HK-2 (cell line): Measurements from ENCODE around the gene GPR50.

Experiments used
- DNase-seq: peaks from one replicate; pipeline ENCODE4 v3.0.0-alpha.2; 2018; ENCODE audit not compliant: unreplicated experiment

The GPR50 gene

GRCh38 chrX:151227627-151228026 is 51.2 kb downstream of the GPR50 start:
- no peak for DNase-seq

DNA sequence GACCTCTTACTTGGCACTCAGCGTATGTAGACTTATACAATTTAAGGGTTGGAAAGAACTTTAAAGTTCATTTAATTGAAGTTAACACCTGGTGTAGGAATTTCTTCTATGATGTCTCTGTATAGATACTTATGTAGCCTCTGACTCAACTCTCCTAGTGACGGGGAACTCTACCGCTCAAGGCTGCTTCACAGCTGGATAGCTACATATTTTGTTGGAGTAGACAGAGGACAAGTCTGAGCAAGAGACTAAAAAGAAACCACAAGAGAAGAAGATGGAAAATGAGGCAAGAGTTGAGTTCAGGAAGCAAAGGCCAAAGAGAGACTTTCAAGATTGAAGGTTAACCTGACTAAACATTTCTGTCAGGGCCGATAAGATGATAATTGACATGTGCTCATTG is 52.6 kb downstream of the GPR50 start:
- no peak for DNase-seq
